Mucosa of stomach (tissue), 1 donor: ENCODE measurements around the gene OOSP4A.

Source experiments
- H3K27me3 ChIP-seq: one replicate; pipeline ENCODE4 v1.7.0; 2013; ENCODE audit warnings: mild to moderate bottlenecking, low read length; ENCODE audit not compliant: control insufficient read depth, insufficient read depth
- H3K36me3 ChIP-seq: one replicate; pipeline ENCODE4 v1.7.0; 2013; ENCODE audit warnings: low read length; ENCODE audit not compliant: control insufficient read depth, insufficient read depth
- H3K4me1 ChIP-seq: one replicate; pipeline ENCODE4 v1.7.0; 2013; ENCODE audit warnings: mild to moderate bottlenecking, low read length; ENCODE audit not compliant: control insufficient read depth, insufficient read depth
- H3K4me3 ChIP-seq: one replicate; pipeline ENCODE4 v1.7.0; 2013; ENCODE audit warnings: low read length
- H3K9ac ChIP-seq: one replicate; pipeline ENCODE4 v1.7.0; 2013; ENCODE audit warnings: mild to moderate bottlenecking, low read length, moderate library complexity
- H3K9me3 ChIP-seq: one replicate; pipeline ENCODE4 v1.7.0; 2013; ENCODE audit warnings: mild to moderate bottlenecking, low read length, moderate library complexity; ENCODE audit not compliant: control insufficient read depth
- donor health status: Pancreatic carcinoma.

The OOSP4A gene

DNA sequence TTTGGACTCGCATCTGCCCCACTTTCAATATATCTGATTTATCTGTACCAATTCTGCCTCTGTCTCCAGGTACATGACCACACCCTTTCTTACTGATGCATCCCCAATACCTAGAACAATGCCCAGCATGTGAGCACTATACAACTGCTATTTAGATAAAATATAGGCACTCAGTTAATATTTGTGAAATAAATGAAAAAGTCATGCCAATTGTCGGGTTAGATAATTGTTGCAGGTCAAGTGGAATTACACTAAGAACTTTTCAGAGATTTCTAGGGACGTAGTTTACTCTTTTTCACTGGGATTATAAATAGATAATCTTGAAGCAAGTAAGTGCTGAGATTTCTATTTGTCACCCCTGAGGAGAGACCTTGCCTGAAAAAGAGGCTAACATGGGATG, 20.5 kb downstream of the OOSP4A start:
- Histone ChIP-seq H3K9me3 (no peaks in the 10 kb centered on the region), H3K4me1 (no peaks in the 10 kb centered on the region), H3K36me3 (no peaks in the 10 kb centered on the region), H3K4me3 (no peak overlapping the region), H3K27me3 (no peaks in the 10 kb centered on the region), H3K9ac (no peak overlapping the region)

DNA sequence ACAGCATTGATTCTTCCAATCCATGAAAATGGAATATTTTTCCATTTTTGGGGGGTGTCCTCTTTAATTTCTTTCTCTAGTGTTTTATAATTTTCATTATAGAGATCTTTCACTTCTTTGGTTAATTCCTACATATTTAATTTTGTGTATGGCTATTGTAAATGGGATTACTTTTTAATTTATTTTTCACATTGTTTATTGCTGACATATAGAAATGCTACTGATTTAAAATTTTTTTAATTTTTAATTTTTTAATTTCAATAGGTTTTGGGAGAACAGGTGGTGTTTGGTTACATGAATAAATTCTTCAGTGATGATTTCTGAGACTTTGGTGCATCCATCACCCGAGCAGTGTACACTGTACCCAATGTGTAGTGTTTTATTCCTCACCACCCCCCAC, 26.6 kb downstream of the OOSP4A start:
- Histone ChIP-seq H3K27me3 (no peaks in the 10 kb centered on the region), H3K4me1 (no peaks in the 10 kb centered on the region), H3K4me3 (no peak overlapping the region), H3K9ac (no peak overlapping the region), H3K9me3 (no peaks in the 10 kb centered on the region), H3K36me3 (no peaks in the 10 kb centered on the region)

DNA sequence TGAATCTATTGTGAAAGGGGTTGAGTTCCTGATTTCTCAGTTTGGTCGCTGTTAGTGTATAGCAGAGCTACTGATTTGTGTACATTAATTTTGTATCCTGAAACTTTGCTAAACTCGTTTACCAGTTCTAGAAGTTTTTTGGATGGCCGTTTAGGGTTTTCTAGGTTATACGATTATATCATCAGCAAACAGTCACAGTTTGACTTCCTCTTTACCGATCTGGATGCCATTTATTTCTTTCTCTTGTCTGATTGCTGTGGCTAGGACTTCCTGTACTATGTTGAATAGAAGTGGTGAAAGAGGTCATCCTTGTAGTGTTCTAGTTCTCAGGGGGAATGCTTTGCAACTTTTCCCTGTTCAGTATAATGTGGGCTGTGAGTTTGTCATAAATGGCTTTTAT, 28.6 kb downstream of the OOSP4A start:
- no peak overlapping the region for H3K4me3 ChIP-seq
- no peaks in the 10 kb centered on the region for H3K4me1 ChIP-seq
- no peaks in the 10 kb centered on the region for H3K9me3 ChIP-seq
- no peaks in the 10 kb centered on the region for H3K36me3 ChIP-seq
- H3K9ac ChIP-seq, result no peak overlapping the region
- H3K27me3 ChIP-seq, result no peaks in the 10 kb centered on the region

DNA sequence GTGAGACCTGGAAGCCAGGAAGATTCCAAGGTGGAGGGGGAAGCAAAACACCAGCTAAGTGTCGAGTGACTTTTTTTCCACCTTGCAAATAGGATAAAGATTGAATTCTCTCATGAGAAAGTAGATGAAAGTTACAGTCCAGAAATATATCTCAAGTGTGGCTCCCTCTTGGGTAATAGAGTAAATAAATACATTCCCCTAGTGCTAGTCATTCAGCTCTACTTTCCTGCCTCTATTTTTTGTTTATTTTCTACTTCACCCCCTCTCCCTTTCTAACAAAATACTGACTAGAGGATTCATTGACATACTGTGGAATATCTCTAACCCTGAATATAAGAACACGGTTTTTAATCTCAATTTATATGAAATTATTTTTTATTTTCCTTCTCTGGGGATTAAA, 34.0 kb downstream of the OOSP4A start:
- Histone ChIP-seq H3K36me3 (no peaks in the 10 kb centered on the region), H3K4me3 (no peak overlapping the region), H3K4me1 (no peaks in the 10 kb centered on the region)

DNA sequence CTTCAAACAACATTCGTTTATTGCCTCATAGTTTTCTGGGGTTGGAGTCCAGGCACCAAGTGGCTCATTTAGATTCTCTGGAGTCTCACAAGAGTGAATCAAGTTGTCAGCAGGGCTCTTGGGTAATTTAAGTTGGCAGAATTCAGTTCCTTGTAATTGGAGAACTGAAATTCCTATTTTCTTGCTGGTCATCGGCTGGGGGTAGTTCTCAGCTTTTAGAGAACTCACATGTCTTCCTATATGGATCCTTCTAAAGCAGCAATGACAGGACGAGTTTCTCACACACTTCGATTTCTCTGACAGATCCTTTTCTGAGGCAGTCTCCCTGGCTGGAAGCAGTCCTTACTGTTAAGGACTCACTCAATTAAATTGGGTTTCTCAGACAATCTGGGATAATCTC, 35.9 kb downstream of the OOSP4A start:
- no peak overlapping the region for H3K4me3 ChIP-seq
- no peaks in the 10 kb centered on the region for H3K9me3 ChIP-seq
- H3K4me1 ChIP-seq, result no peaks in the 10 kb centered on the region
- H3K36me3 ChIP-seq, result no peaks in the 10 kb centered on the region
- no peak overlapping the region for H3K9ac ChIP-seq
- no peaks in the 10 kb centered on the region for H3K27me3 ChIP-seq

More for the DNA sequence above, 34.0 kb downstream of the OOSP4A start:
- no peak overlapping the region for H3K9ac ChIP-seq
- no peaks in the 10 kb centered on the region for H3K9me3 ChIP-seq
- no peaks in the 10 kb centered on the region for H3K27me3 ChIP-seq

DNA sequence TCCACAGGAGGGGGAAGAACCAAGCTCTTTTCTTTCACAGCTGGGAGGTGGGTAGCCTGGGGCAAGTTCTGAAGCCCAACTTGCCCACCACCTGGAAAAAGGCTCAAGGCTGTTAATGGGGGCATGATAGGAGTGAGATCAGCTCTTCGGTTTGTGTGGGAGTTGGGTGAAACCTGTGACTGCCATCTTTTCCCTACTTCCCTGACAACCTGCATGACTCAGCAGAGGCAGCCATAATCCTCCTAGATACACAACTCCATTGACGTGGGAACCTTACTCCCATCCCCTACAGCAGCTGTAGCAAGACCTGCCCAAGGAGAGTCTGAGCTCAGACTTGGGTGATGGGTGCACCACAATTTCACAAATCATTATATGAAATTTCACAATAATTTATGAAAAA, 39.9 kb downstream of the OOSP4A start:
- no peak overlapping the region for H3K9ac ChIP-seq
- no peaks in the 10 kb centered on the region for H3K27me3 ChIP-seq
- no peaks in the 10 kb centered on the region for H3K9me3 ChIP-seq
- no peaks in the 10 kb centered on the region for H3K36me3 ChIP-seq
- no peak overlapping the region for H3K4me3 ChIP-seq
- H3K4me1 ChIP-seq, result no peaks in the 10 kb centered on the region

DNA sequence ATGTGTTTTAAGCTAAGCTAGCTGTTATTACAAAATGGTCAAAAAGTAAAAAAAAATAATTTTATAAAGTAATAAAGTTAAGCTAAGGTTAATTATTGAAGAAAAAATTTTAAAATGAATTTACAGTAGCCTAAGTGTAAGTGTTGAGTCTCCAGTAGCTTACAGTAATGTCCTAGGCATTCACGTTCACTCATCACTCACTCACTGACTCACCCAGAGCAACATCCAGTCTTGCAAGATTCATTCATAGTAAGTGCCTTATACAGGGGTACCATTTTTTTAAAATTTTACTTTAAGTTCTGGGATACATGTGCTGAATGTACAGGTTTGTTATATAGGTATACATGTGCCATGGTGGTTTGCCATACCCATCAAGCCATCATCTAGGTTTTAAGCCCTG, 41.5 kb downstream of the OOSP4A start:
- H3K9me3 ChIP-seq, result no peaks in the 10 kb centered on the region
- no peaks in the 10 kb centered on the region for H3K4me1 ChIP-seq
- H3K27me3 ChIP-seq, result no peaks in the 10 kb centered on the region
- H3K9ac ChIP-seq, result no peak overlapping the region
- H3K4me3 ChIP-seq, result no peak overlapping the region
- no peaks in the 10 kb centered on the region for H3K36me3 ChIP-seq

DNA sequence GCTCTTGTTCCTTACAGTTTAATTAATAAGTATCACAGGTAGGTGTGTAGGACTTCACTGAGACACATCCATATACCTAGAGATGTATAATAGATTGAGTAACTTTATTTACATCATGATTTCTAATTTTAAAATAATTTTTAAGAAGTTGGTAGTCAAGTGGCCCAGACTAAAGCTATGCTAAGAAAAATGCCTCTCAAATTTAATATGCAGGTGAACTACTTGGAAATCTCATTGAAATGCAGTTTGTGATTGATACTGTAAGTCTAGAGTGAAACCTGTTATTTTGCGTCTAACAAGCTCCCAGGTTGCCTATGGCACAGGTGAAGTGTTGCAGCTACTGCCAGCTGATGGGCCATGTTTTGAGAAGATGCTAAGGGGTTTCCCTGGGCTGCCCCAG, 53.0 kb downstream of the OOSP4A start, which contains the start of gene OOSP4B:
Gene OOSP4B (plus strand): TSS at position 301 of the 400 bp plus-strand sequence.
- no peaks in the 10 kb centered on the region for H3K36me3 ChIP-seq
- no peaks in the 10 kb centered on the region for H3K9me3 ChIP-seq
- no peaks in the 10 kb centered on the region for H3K27me3 ChIP-seq
- no peak within 1 kb of the TSS for H3K4me3 ChIP-seq
- no peaks in the 10 kb centered on the region for H3K4me1 ChIP-seq
- no peak within 1 kb of the TSS for H3K9ac ChIP-seq

DNA sequence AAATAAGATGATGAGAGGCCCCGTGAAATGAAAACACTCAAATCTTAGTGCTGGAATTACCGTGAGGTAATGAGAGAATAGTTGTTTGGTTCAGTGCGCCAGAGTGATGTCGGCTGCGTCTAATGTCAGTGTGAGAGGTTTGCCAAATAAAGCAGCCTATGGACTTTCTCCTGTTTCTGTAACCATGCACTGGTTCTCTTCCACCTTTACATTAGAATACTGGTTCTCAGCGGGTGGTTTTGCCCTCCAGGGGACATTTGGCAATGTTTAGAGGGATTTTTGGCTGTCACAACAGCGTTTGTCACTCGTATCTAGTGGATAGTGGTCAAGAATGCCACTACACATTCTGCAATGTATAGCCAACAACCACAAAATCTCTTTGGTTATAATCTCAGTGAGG, 54.2 kb downstream of the OOSP4A start:
- no peaks in the 10 kb centered on the region for H3K27me3 ChIP-seq
- no peak overlapping the region for H3K4me3 ChIP-seq
- no peaks in the 10 kb centered on the region for H3K36me3 ChIP-seq
- no peaks in the 10 kb centered on the region for H3K9me3 ChIP-seq
- no peaks in the 10 kb centered on the region for H3K4me1 ChIP-seq
- no peak overlapping the region for H3K9ac ChIP-seq
